ENCODE results near the gene ULBP2. TPM values are rescaled to one million over a fixed set of nuclear protein-coding genes. Genes with fewer than 3 reads are reported as not detected.
A peak's percentile ranks its signal among the peaks of the same experiment; 100 is the strongest.

Gene ULBP2
- total and polyA plus RNA-seq, 2 of the 8 experiments (the other 6 are each of a cell fraction or from before 2014, with no cell fraction given) = 0.05 TPM; not detected in 1

GRCh38 chr6:149988550-149989346 is 46.9 kb downstream of the ULBP2 start:
- H2BK15ac ChIP-seq (ENCODE audit: low read length) = peak overlapping the region; percentile 72
- H3K14ac ChIP-seq (ENCODE audit: insufficient read length) = no peak overlapping the region
- H3K4ac ChIP-seq (replicated peaks; ENCODE audit: insufficient read length, low read depth, low read length) = no peak overlapping the region
- H2BK120ac ChIP-seq (replicated peaks; ENCODE audit: low read depth, low read length) = no peak overlapping the region
- no peak overlapping the region for H3K27ac ChIP-seq (ENCODE audit: low read depth, low read length)
- H4K20me1 ChIP-seq (replicated peaks in 1 of 2; ENCODE audit: control insufficient read depth in 1 of 2, insufficient read depth in 2 of 2, low read length in 2 of 2) = peaks cover 8 to 21% of the 10 kb centered on the region in 2 experiments
- no peaks in the 10 kb centered on the region for H3K79me2 ChIP-seq (ENCODE audit: control insufficient read depth in 1 of 2, insufficient read depth in 2 of 2, low read length in 2 of 2)
- no peak overlapping the region for H4K91ac ChIP-seq (replicated peaks; ENCODE audit: insufficient read length, low read length)
- no peak overlapping the region for H2AK5ac ChIP-seq (ENCODE audit: low read depth, low read length)
- H2BK12ac ChIP-seq (ENCODE audit: low read depth, low read length) = peak overlapping the region; percentile 18; the same call in 1 of the 2 replicates
- peak overlapping the region; percentile 47 to 62 for H3K4me2 ChIP-seq (ENCODE audit: insufficient read depth in 1 of 2, low read depth in 2 of 2, low read length in 2 of 2)
- H3K79me1 ChIP-seq (ENCODE audit: low read depth, low read length) = no peaks in the 10 kb centered on the region
- peak overlapping the region in 1 of 4 experiments; percentile 30; a peak in 3 of 8 replicates for H3K4me3 ChIP-seq (ENCODE audit: extremely low read depth in 1 of 4, insufficient read depth in 2 of 4, low read depth in 3 of 4, low read length in 4 of 4)
- H4K5ac ChIP-seq (ENCODE audit: insufficient read length, low read depth, low read length) = no peak overlapping the region
- no peak overlapping the region for H4K8ac ChIP-seq (ENCODE audit: extremely low read depth, insufficient read depth, low read length)
- H3K18ac ChIP-seq (ENCODE audit: extremely low read depth, low read length) = no peak overlapping the region; the same call in 1 of the 2 replicates
- 2% methylated on average over 16 of the region's 17 CpGs; no CpG with 5 or more reads in 1 of the 2 experiments for WGBS, 2 experiments (ENCODE audit: extremely low coverage in 1 of 2, insufficient coverage in 1 of 2, insufficient read length in 1 of 2, insufficient replicate concordance in 2 of 2, low coverage in 1 of 2, low lambda C conversion rate in 2 of 2, missing lambda C conversion rate in 1 of 2)
- H2AFZ ChIP-seq (ENCODE audit: low read length) = no peak overlapping the region
- DNase-seq (ENCODE audit: low read depth in 1 of 2, low spot score in 2 of 2) = peak in 1 of 2 experiments; percentile 76
- no peaks in the 10 kb centered on the region; the same call in 1 of the 2 replicates for H3K23me2 ChIP-seq (ENCODE audit: low read depth, low read length)
- H3K36me3 ChIP-seq (ENCODE audit: control insufficient read depth in 2 of 4, insufficient read depth in 4 of 4, low read length in 3 of 4) = no peaks in the 10 kb centered on the region
- peaks cover 2 to 24% (median 15%) of the 10 kb centered on the region in 4 experiments for H3K4me1 ChIP-seq (replicated peaks in 1 of 4; ENCODE audit: control insufficient read depth in 3 of 4, insufficient read depth in 4 of 4, low read length in 3 of 4)
- no peak overlapping the region for H3K9ac ChIP-seq (replicated peaks in 1 of 4; ENCODE audit: extremely low read depth in 1 of 4, low read depth in 3 of 4, low read length in 3 of 4)
- H2BK5ac ChIP-seq (ENCODE audit: low read depth, low read length) = no peak overlapping the region
- CTCF ChIA-PET (ENCODE audit: partially characterized antibody) = interaction anchor here (0.8 to 3.6 kb wide), 3 partner anchors 9 to 38 kb away, joined by 3 to 20 read pairs (median 4); no protein-coding TSS in a partner anchor
- POLR2A ChIA-PET (ENCODE audit: partially characterized antibody) = interaction anchor here (1.4 kb wide), 1 partner anchor 23 kb away, joined by 5 read pairs; no protein-coding TSS in a partner anchor
- peaks cover 82 to 97% (median 92%) of the 10 kb centered on the region in 4 experiments for H3K27me3 ChIP-seq (replicated peaks in 1 of 4; ENCODE audit: control insufficient read depth in 3 of 4, extremely low read depth in 1 of 4, insufficient read depth in 3 of 4, low read length in 3 of 4)
- no peak overlapping the region for H3K23ac ChIP-seq (ENCODE audit: insufficient read length)
- FAIRE-seq = peak; percentile 45
- H3K56ac ChIP-seq (replicated peaks; ENCODE audit: insufficient read length, low read depth, low read length) = no peak overlapping the region
- no peaks in the 10 kb centered on the region for H3K9me3 ChIP-seq (ENCODE audit: insufficient read depth in 2 of 2, low read depth in 1 of 2, low read length in 1 of 2)
- H2BK20ac ChIP-seq (ENCODE audit: low read length) = peak overlapping the region; percentile 6; the same call in 1 of the 2 replicates
- no peak for TF ChIP-seq FOSL1 (IDR thresholded peaks at IDR 0.05; ENCODE audit: insufficient read depth, low read depth, low read length)
- TF ChIP-seq CBX8 (IDR thresholded peaks at IDR 0.05; ENCODE audit: borderline replicate concordance, low read depth, low read length) = no peak
- no peak for TF ChIP-seq CHD1 (IDR thresholded peaks at IDR 0.05; ENCODE audit: low read depth, low read length)
- TF ChIP-seq RXRA (IDR thresholded peaks at IDR 0.05; ENCODE audit: insufficient read depth, low read depth, low read length) = no peak
- TF ChIP-seq E2F6 (IDR thresholded peaks at IDR 0.05) = no peak
- no peak for TF ChIP-seq JUND (IDR thresholded peaks at IDR 0.05; ENCODE audit: low read length)
- TF ChIP-seq CREB1 (IDR thresholded peaks at IDR 0.05) = no peak
- TF ChIP-seq SP4 (IDR thresholded peaks at IDR 0.05; ENCODE audit: low read length) = no peak
- TF ChIP-seq SRF (IDR thresholded peaks at IDR 0.05; ENCODE audit: low read depth, low read length) = no peak
- no peak for TF ChIP-seq PHF8 (conservative IDR thresholded peaks at IDR 0.05; ENCODE audit: low read depth, low read length)
- TF ChIP-seq ATF3 (IDR thresholded peaks at IDR 0.05; ENCODE audit: insufficient read depth, low read depth, low read length) = no peak

All from H1 (cell line).